ENCODE results near the gene DCLK1.

The DCLK1 gene

GRCh38 chr13:35966024-35966423 is 165.2 kb downstream of the DCLK1 start:
- no peak overlapping the region for H3K4me3 ChIP-seq (ENCODE audit: control insufficient read depth, low read depth, low read length)
- no peak for DNase-seq (ENCODE audit: low read depth)
- TF ChIP-seq, protein P1, sequence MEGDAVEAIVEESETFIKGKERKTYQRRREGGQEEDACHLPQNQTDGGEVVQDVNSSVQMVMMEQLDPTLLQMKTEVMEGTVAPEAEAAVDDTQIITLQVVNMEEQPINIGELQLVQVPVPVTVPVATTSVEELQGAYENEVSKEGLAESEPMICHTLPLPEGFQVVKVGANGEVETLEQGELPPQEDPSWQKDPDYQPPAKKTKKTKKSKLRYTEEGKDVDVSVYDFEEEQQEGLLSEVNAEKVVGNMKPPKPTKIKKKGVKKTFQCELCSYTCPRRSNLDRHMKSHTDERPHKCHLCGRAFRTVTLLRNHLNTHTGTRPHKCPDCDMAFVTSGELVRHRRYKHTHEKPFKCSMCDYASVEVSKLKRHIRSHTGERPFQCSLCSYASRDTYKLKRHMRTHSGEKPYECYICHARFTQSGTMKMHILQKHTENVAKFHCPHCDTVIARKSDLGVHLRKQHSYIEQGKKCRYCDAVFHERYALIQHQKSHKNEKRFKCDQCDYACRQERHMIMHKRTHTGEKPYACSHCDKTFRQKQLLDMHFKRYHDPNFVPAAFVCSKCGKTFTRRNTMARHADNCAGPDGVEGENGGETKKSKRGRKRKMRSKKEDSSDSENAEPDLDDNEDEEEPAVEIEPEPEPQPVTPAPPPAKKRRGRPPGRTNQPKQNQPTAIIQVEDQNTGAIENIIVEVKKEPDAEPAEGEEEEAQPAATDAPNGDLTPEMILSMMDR (IDR thresholded peaks at IDR 0.05; ENCODE audit: control insufficient read depth, insufficient read depth, low read depth, low read length, missing control alignments), result no peak

DNA sequence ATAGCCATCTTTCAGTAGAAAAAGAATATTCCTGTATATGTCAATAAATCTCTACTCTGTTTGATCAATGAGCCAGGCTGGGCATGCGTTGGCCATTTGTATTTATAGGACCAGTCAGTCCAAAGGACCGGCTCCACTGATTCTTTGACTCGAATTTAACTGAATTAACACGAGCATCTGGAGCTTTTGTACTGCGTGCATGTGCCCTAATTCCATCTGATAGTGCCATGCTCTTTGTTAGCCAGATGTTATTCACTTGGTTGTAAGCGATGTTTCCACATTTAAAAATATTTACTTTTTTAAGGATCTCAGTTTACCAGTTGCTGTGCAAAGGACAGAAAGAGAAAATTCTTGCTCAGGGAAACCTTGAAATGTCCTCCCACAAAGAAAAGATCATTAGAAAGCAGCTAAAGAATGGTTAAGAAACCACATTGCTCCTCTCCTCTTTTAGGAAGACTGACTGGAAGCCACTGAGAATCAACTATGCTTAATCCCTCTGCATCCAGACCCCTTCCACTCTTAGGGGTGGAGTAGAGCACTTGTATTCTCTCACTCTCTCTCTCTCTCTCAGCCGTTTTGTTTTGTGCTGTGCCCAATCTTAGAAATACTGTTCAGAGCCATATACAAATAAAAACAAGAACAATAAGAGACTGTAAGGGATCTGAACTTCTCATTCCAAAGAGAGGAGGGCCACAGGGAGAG is 165.8 kb downstream of the DCLK1 start:
- H3K4me3 ChIP-seq (ENCODE audit: control insufficient read depth, low read depth, low read length), result no peak overlapping the region
- no peak for DNase-seq (ENCODE audit: low read depth)
- TF ChIP-seq, protein P1 (IDR thresholded peaks at IDR 0.05; ENCODE audit: control insufficient read depth, insufficient read depth, low read depth, low read length, missing control alignments), result no peak

DNA sequence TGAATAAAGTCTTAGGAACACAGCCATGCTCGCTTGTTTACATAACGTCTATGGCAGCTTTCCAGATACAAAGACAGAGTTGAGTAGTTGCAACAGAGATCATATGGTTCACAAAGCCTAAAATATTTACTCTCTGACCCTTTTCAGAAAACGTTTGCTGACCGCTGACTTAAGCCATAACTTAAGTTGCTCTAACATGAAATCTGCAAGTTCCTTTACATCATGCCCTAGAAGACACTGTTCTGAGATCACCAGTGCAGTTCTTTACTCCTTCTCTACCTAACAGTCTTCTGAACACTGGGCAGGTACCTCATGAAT is 166.4 kb downstream of the DCLK1 start:
- no peak overlapping the region for H3K4me3 ChIP-seq (ENCODE audit: control insufficient read depth, low read depth, low read length)
- DNase-seq (ENCODE audit: low read depth), result no peak
- TF ChIP-seq, protein P1 (IDR thresholded peaks at IDR 0.05; ENCODE audit: control insufficient read depth, insufficient read depth, low read depth, low read length, missing control alignments), result no peak

- no peak for DNase-seq (ENCODE audit: low read depth)
- H3K4me3 ChIP-seq (ENCODE audit: control insufficient read depth, low read depth, low read length), result no peak overlapping the region
- TF ChIP-seq, protein P1 (IDR thresholded peaks at IDR 0.05; ENCODE audit: control insufficient read depth, insufficient read depth, low read depth, low read length, missing control alignments), result no peak
Observed at GRCh38 chr13:35964011-35964862, 166.9 kb downstream of the DCLK1 start.

- TF ChIP-seq, protein P1 (IDR thresholded peaks at IDR 0.05; ENCODE audit: control insufficient read depth, insufficient read depth, low read depth, low read length, missing control alignments), result no peak
- no peak overlapping the region for H3K4me3 ChIP-seq (ENCODE audit: control insufficient read depth, low read depth, low read length)
- no peak for DNase-seq (ENCODE audit: low read depth)
Observed at GRCh38 chr13:35961461-35962220, 169.5 kb downstream of the DCLK1 start.

DNA sequence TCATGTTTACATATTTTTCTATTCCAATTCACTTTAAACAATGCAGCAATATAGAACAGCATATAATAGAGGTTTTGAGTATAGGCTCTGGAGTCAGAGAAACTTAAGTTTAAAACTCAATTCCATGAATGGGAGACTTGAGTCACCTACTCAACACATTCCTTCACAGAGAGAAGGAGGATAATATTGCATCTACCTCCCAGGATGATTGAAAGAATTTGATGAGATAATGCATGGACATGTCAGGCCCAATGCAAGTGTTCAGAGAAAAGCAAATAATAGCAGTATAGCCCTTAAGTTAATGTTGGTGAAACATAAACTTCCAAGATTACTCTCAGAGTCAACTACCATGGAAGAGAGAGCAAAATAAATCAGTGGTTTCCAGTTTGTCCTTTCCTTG is 170.2 kb downstream of the DCLK1 start:
- TF ChIP-seq, protein P1 (IDR thresholded peaks at IDR 0.05; ENCODE audit: control insufficient read depth, insufficient read depth, low read depth, low read length, missing control alignments), result no peak
- DNase-seq (ENCODE audit: low read depth), result no peak
- H3K4me3 ChIP-seq (ENCODE audit: control insufficient read depth, low read depth, low read length), result no peak overlapping the region

Measured in AG09309 (cell line).